ENCODE measurements around the gene LHFPL3. TPM values are rescaled to one million over a fixed set of nuclear protein-coding genes. Genes with fewer than 3 reads are reported as not detected.

The LHFPL3 gene
- total and polyA plus RNA-seq, 12 donors: 0.14 TPM; not detected in 11

DNA sequence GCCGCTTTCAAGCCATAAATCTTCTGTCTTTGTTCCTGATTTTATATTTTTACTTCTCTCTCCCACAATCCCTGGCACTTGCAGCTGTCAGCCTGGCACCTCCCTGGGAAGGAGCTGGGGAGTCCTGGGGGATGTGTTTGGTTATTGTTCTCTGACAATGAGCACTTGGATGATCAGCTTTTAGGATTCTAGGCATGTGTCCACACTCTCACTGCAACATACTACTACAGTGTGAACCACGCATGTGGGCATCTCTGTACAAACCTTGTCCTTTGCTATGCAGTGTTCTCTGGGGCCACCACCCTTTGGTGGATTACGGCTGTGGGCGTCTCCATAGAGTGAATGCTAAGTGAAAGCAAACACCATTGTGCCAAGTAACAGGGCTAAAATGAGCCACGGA lies 517.2 kb downstream of the LHFPL3 start:
- TF ChIP-seq POLR2A (IDR thresholded peaks at IDR 0.05) (no peak), CTCF (IDR thresholded peaks at IDR 0.05) (no peak)
- intact Hi-C loops (cut with DNase I): loop anchor here (10.0 kb wide), 1 partner anchor 611 kb away; no protein-coding TSS in a partner anchor
- H3K36me3 ChIP-seq (replicated peaks in 1 of 2): no peaks in the 10 kb centered on the region
- H3K9me3 ChIP-seq (replicated peaks in 1 of 3): no peaks in the 10 kb centered on the region
- no peak for DNase-seq
- WGBS, 4 donors: 61 to 74% (median 68%) methylated on average over 5 of the region's 5 CpGs
- H3K27ac ChIP-seq: no peak overlapping the region
- no peaks in the 10 kb centered on the region for H3K4me1 ChIP-seq (replicated peaks in 1 of 2)
- no peak overlapping the region for H3K4me3 ChIP-seq
- H3K27me3 ChIP-seq: no peaks in the 10 kb centered on the region

GRCh38 chr7:104846731-104847130 lies 518.3 kb downstream of the LHFPL3 start:
- intact Hi-C loops (cut with DNase I): loop anchor here (10.0 kb wide), 1 partner anchor 612 kb away; no protein-coding TSS in a partner anchor
- no peaks in the 10 kb centered on the region for H3K4me1 ChIP-seq (replicated peaks in 1 of 2)
- H3K4me3 ChIP-seq: no peak overlapping the region
- H3K9me3 ChIP-seq (replicated peaks in 1 of 3): no peaks in the 10 kb centered on the region
- H3K36me3 ChIP-seq (replicated peaks in 1 of 2): no peaks in the 10 kb centered on the region
- no peaks in the 10 kb centered on the region for H3K27me3 ChIP-seq
- no peak overlapping the region for H3K27ac ChIP-seq
- DNase-seq: no peak
- WGBS, 4 donors: 50 to 82% (median 68%) methylated on average over 1 of the region's 1 CpG
- TF ChIP-seq CTCF (IDR thresholded peaks at IDR 0.05) (no peak), POLR2A (IDR thresholded peaks at IDR 0.05) (no peak)

GRCh38 chr7:104848138-104848990 lies 520.0 kb downstream of the LHFPL3 start:
- no peaks in the 10 kb centered on the region for H3K4me1 ChIP-seq (replicated peaks in 1 of 2)
- intact Hi-C loops (cut with DNase I): loop anchor here (10.0 kb wide), 1 partner anchor 614 kb away; no protein-coding TSS in a partner anchor
- peak; percentile 32 to 72 (median 54) for DNase-seq
- no peak overlapping the region for H3K4me3 ChIP-seq
- TF ChIP-seq CTCF (IDR thresholded peaks at IDR 0.05) (peak; percentile 66 to 91 (median 79)), POLR2A (IDR thresholded peaks at IDR 0.05) (no peak)
- WGBS, 4 donors: 51 to 61% (median 55%) methylated on average over 7 of the region's 7 CpGs
- no peak overlapping the region for H3K27ac ChIP-seq
- no peaks in the 10 kb centered on the region for H3K36me3 ChIP-seq (replicated peaks in 1 of 2)
- H3K9me3 ChIP-seq (replicated peaks in 1 of 3): no peaks in the 10 kb centered on the region
- no peaks in the 10 kb centered on the region for H3K27me3 ChIP-seq

DNA sequence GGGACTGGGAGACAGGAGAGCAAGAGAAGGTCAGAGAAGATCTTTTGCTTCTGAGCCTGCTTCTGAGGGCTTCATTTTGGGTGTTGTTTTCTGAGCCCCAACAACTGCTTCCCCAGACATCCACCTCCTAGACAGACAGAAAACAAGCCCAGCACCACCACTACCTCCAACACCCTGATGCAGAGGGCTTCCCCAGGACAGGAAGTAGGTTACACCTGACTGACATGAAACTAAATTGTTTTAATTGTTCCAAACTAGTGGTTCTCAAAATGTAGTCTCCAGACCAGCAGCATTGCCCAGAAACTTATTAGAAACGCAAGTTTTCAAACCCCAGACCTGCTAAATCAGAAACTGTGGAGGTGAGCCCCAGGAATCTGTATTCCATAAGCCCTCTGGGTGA lies 522.0 kb downstream of the LHFPL3 start:
- intact Hi-C loops (cut with DNase I): no loop called here
- WGBS, 4 donors: 56 to 77% (median 70%) methylated on average over 1 of the region's 1 CpG
- TF ChIP-seq CTCF (IDR thresholded peaks at IDR 0.05): no peak
- no peak for TF ChIP-seq POLR2A (IDR thresholded peaks at IDR 0.05)

More for the DNA sequence above, 522.0 kb downstream of the LHFPL3 start:
- Histone ChIP-seq H3K9me3 (replicated peaks in 1 of 3) (no peaks in the 10 kb centered on the region), H3K4me3 (no peak overlapping the region), H3K27ac (no peak overlapping the region), H3K4me1 (replicated peaks in 1 of 2) (no peaks in the 10 kb centered on the region), H3K36me3 (replicated peaks in 1 of 2) (no peaks in the 10 kb centered on the region), H3K27me3 (no peaks in the 10 kb centered on the region)
- DNase-seq: no peak

Measured in adrenal gland (tissue), 12 donors.